HG03175 (cell line): Measurements from ENCODE around the gene TOMM40L.
"Not testable (repeated sequence)": the region's sequence is repeated elsewhere in the genome, so short reads cannot be mapped to it uniquely, and the experiment has no call there.

Experiments
- ATAC-seq: cut with Tn5 transposase; IDR thresholded peaks from one replicate; pipeline ENCODE4 v1.9.1; 2021; ENCODE audit warnings: mild to moderate bottlenecking, moderate library complexity; ENCODE audit not compliant: unreplicated experiment

The TOMM40L gene

DNA sequence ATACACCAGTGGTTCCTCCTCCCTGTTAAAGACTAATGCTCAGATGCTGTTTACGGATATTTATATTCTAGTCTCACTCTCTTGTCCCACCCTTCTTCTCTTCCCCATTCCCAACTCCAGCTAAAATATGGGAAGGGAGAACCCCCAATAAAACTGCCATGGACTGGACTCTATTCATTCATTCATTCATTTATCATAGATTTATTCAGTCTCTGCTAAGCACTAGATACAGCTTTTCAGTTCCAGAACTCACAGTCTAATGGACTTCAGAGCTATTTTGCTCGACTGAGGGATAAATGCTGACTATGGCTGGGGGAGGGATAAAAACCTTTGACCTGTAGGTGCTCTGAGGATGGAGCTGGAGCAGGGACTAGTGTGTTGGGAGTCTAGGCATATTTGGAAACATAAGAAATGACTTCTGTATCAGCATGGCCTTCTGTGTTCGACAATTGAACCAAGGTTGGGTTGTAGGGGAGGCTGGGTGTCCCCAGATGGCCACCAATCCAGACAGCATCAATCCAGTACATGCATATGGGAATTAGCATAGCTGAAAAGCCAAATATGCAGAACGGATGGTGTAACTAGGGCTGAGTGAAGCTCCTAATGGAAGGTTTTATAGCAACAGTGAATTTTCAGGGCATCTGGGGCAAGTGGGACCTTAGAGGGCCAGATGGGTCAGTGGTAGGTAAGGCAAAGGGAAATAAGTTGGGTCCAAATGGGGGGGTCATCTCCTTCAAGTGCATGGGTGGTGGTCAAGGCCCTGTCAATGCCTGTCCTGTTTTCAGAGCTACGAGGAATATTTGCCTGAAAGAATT lies 6.6 kb upstream of the TOMM40L start:
- ATAC-seq = no peak

DNA sequence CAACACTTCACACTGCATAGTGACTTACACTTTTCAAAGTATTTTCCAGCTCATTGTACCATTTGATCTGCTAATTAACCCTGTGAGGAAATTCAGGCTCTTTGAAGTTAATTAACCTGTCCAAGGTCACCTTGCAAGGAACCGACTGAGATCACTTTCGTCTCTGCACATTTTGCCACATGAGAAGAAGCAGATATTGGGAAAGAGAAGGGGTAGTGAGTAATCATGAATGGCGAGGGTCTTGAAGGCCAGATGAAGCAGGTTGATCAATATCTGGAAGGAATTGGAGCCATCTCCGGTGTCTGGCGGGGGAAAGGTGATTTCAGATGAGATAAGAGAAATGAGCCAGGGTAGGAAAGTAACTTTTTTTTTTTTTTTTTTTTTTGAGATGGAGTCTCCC lies 5.9 kb upstream of the TOMM40L start:
- ATAC-seq = no peak

DNA sequence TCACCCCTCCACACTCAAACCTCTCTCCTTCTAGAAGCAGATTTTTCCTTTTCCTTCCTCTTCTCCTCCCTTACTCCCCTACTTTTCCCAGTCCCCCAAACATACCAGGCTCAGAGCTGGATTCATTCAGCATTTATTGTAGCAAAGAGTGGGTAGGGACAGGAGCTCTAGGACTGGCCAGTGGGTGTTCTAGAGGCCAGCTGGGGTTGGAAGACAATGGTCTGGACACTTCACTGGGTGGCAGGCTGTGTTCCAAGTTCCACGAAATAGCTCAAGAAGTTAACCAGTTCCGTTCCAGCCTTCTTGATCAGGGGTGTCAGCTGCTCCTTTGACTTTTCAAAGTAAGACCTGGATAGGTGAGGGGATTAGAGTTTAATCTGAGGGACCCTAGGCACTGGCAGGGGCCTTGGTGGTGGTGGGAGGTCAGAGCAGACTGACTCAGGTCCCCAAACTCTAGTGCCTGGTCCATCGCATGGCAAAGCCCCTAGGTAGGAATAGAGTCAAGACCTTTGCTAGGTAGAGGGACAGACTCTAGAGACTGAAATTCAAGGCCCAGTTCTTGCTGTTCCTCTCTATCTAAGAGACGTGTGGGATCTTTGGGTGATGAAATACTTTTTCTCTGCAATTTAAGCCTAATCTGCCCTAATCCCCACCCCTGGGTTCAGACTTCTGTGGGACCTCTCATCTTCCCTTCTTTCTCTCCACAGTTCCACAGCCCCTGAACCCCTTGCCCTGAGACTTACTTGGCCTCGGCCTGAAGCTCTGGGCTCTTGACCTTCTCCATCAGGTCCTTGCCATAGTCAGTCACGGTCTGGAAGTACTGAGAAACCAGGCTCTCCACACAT lies 3.5 kb upstream of the TOMM40L start:
- ATAC-seq = no peak

DNA sequence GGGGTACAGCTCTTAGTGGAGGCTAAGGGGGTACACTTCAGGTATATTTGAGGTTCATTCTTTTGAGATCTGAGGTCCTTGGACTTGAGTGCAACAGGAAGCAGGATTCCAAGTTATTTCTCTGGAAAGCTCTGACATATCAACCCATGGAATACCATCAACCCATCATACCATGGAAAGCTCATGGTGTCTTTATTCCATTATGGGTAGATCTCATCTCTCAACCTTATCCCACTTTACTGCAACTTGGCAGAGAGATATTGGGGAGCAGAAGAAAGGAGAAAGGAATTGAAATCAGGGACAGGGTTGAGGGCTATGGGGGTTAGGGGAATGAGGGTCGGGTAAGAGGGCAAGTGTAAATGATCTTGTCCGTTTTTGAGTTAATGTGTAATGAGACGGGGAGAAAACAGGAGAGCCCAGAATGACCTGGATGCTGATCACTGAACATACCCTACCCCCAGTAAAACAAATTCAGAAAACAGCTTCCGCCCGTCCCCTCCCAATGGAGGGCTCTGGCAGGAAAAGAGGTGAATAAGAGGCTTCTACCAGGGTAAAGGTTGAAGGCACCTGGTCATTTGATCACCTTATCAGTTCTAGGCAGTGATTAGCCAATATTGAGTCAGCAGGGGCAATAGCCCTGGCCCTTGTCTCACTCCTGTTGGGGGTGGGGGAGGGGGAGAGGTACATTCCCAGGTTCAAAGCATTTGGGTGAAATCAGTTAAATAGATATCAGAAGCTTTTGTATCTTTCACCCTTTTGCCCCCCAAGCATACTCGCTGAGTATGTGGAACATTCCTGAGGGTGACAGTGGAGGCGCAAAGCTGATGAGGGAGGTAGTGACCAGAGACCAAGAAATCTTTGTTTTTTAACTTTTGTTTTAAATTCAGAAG lies 1.8 kb upstream of the TOMM40L start:
- no peak for ATAC-seq

DNA sequence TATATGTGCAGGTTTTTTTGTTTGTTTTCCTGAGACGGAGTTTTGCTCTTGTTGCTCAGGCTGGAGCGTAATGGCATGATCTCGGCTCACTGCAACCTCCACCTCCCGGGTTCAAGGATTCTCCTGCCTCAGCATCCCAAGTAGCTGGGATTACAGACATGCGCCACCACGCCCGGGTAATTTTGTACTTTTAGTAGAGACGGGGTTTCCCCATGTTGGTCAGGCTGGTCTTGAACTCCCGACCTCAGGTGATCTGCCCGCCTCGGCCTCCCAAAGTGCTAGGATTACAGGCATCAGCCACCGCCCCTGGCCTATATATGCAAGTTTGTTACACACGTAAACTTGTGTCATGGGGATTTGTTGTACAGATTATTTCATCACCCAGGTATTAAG lies 1.2 kb upstream of the TOMM40L start:
- not testable (repeated sequence) for ATAC-seq

DNA sequence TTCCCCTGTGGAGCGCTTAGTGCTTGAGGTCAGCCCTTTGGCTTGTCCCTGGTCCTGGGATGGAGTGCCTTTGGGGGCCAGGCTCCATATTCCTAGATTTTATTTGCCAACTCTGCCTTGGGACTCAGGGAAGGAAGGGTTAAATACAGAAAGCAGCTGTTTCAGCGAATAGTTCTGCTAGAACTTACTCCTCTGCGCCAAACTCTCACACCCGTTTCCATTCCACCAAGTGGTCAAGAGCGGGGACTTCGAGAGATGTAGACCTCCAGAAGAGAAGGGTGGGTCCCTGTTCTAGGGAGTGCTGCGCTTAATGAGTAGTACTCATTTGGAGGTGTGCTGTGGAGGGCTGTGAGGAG lies 704 bp upstream of the TOMM40L start:
- peak; percentile 1 for ATAC-seq

DNA sequence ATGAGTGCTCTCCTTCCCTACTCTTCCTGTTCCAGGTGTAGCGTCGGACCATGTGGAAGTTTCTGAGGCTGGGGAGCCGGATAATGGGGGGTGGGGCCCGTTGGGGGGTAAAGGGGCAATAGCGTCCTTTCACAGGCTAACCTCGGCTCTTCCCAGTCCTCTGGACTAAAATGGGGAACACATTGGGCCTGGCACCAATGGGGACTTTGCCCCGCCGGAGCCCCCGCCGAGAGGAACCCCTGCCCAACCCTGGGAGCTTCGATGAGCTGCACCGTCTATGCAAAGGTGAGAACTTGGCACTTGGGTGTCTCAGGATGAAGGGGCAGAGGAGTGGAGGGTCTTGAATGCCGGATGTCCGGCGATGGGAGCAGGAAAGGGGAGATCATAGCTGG lies 456 bp downstream of the TOMM40L start:
- ATAC-seq = no peak

DNA sequence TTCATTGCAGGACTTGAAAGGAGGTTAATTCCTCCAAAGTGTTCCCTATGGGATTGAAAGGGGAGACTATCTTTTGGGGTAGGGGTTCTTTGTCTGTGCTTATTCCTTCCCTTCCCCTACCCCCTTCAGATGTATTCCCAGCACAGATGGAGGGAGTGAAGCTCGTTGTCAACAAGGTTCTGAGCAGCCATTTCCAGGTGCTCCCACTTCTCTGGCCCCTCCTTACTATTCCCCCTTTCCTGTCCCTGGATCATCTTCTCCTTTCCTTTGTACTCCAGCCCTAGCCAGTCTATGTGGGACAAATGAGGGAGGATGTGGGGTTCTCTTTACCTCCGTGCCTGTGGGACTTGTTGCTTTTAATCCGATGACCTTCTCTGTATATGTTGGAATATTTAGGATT lies 899 bp downstream of the TOMM40L start:
- ATAC-seq = no peak

DNA sequence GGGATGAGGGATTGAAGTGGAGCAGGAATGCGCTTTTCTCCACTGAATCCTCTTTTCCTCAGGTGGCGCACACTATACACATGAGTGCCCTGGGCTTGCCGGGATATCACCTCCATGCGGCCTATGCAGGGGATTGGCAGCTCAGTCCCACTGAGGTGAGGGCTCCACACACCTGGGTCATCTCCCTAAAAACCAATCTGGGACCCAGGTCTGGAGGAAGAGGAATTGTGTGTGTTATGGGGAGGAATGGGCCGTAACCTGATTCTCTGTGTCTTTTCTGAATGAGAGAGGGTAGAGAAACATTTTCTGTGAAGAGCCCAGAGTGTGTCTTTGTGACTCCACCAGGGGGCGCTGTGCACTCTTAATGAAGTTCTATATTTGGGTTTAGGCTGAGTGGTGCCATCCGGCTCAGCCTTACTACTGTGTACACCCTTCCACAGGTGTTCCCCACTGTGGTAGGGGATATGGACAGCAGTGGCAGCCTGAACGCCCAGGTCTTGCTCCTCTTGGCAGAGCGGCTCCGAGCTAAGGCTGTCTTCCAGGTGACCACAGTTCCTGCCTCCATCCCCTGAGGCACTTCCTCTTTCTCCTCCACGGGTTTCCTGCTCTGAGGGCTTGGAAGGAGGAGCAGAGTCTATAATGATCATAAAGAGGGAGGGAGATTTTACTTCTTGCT lies 1.5 kb downstream of the TOMM40L start:
- peak; percentile 50 for ATAC-seq

DNA sequence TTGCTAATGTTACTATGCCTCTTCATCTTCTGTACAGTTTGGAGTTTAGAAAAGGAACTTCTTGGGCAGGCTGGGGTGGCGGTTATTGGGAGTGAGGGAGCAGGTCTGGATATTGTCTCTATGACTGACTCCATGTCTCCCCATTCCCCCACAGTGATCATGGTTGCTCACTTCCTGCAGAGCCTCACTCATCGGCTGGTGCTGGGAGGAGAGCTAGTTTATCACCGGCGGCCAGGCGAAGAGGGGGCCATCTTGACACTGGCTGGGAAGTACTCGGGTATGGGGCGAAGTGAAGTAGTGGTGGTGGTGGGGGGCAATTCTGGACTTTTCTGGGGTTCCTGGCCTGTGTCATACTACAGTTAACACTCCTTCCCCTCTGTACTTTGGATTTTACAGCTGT lies 2.2 kb downstream of the TOMM40L start:
- no peak for ATAC-seq

DNA sequence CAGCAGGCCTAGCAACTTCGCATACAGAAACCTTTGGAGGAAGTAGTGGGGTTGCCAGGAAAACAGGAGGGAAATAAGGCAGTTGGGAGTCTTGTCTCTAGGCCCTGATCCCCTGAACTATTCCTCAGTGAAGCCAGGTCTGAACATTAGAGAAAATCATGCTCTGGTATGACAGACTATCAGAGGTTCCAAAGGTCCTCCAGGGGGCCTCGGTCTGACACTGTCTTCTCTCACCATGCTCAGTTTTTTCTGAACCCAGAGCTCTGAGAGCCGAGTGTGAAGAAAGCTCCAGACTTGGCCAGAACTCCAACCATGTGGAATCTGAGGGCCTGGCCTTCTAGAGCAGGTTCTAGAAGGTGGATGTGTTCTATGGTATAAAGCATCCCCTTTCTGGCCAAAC lies 4.0 kb downstream of the TOMM40L start:
- no peak for ATAC-seq

DNA sequence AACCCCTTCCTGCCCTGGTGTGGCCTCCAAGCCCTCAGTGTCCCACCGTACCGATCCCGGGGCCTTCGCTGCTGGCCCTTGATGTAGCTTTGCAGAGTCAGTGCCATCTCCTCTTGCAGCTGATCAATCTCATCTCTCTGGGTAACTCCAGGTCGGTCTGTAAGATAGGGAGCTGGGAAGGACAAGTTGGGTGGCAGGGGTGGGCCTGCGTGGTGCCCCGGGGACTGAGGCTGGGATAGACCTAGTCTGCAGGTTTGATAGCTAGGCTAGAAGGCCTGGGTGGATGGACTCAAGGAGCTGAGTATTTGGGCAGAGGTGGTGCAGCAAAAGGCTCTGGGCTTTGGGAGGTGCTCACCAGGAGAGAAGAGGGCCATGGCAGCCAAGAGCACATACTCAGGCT lies 4.9 kb downstream of the TOMM40L start:
- no peak for ATAC-seq

DNA sequence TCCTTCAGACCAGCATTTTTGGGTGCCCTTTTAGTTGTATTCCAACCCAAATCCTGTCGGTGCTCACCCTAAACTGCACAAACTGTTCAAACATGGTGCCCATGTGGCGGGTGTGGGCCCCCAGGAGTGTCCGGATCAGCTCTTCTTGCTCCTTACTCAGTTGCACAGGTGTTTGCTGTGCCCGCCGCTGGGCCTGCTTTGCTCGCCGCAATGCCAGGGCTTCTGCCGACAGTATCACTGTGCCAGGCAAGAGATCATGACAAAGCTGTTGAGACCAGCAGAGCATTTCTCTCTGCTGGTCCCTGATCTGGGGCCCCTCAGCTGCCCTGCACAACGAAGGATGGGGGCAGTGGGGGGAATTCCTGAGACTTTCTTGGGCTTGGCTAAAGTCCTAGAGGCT lies 7.2 kb downstream of the TOMM40L start:
- no peak for ATAC-seq

DNA sequence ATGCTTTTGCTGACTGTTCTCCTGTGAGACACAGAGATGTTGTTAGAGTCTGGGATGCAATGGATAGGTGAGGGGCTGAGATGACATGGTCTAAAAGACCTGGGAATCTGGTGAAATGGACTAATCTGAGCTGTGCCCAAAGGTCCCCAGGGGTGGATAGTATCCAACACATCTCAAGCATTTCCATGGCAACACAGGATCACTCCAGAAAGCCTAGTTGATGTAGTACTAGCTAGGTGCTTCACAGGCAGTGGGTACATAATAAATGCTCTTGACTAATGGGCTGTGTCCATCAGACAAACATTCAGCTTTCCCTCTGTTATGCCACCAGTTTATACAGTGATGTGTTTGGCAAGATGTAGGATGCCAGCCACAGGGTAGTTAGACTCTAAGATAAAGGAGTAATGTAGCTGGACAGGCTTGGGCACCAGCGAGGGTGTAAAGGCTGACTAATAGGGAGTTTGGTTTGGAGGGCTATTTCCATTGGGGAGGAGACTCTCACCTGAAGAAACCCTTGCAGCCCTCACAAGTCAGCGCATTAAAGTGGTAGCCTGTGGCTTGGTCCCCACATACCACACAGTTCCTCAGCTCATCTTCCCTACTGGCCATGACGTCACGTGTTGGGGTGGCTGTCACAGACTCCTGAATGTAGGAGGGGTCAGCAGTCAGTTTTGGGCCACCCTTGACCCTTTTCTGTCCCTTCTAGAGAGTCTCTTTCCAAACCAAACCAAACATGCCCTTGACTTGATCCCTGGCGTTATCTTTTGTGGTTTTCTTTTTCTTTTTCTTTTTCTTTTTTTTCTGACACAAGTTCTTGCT lies 10.3 kb downstream of the TOMM40L start:
- no peak for ATAC-seq

DNA sequence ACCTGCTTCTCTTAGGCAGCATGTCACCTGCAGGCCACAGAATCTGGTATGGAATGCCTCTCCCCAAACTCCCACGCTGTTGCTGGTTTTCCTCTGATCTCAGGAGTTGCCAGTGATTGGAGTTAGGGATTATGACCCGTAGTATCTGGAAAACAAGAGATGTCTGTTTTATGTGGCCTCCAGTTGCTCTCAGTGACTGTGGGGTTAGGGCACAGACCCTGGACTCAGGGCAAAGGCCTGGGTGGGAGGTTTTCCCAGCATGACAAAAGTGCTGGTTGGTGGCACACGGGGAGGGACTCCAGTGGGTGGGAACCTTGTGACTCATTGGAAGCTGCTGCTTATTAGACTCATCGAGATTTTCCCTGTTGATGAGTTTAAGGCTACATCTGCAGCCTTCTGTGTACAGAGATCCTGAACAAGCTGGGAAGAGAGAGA lies 12.2 kb downstream of the TOMM40L start, which contains the start of gene NR1I3:
NR1I3 (minus strand) TSS at position 165 of the 435 bp plus-strand sequence. CDS start 1,638 bp downstream, outside the sequence.
- ATAC-seq = no peak

DNA sequence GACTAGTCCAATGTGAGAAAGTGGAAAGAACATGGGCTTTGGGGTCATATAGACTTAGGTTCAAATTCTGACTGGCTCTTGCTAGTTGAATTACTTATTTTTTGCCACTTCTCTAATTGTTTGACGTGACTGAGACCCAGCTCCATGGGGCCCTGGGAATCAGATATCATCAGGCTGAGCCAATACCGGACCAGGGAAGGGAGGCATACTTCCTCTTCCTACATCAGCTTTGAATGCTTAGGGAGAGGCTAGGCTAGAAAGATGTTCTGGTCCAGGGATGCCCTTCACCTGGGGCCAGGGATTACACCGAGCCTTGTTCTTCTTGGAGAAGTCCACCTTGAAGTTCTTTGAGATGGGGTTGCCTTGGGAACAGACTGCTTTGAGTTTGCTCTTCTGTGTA lies 15.8 kb downstream of the TOMM40L start:
- ATAC-seq = no peak

DNA sequence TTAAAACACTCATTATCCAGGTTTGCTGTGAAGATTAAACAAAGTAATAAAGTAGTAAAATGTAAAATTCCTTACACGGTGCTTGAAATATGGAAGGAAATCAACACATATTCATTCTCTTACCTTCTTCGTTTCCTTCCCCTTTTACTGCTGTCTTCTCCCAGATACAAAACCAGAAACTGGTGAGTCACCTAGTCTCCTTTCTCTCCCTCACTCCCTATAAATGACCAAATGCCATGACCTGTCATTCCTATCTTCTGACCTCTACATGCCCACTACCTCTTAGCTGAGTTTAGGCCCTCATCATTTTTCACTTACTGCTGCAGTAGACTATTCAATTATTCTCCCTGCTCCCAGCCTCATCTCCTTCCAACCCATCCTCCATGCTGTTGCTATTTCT lies 16.5 kb downstream of the TOMM40L start:
- ATAC-seq = no peak

DNA sequence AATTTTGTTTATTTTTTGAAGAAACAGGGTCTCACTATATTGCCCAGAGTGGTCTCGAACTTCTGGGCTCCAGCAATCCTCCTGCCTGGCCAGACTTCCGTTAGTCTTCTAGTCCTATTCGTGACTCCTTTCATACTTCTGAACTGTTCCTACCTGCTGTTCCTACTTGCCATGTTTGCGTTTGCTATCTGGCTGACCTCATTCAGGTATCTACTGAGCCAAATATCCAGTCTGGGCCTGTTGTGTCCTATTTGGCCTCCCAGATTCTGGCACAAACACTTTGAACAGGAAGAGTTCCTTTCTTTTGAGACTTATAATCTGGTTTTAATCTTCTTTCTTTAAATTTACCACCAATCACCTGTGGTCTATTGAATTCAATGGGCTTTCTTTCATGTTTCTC lies 19.0 kb downstream of the TOMM40L start:
- ATAC-seq = no peak

DNA sequence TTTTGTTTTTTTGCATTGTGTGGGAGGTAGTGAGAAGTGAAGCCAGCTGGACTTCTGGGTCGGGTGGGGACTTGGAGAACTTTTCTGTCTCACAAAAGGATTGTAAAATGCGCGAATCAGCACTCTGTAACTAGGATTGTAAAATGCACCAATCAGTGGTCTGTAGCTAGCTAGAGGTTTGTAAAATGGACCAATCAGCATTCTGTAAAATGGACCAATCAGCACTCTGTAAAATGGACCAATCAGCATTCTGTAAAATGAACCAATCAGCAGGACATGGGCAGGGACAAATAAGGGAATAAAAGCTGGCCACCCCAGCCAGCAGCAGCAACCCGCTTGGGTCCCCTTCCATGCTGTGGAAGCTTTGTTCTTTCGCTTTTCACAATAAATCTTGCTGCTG lies 24.2 kb downstream of the TOMM40L start:
- not testable (repeated sequence) for ATAC-seq

DNA sequence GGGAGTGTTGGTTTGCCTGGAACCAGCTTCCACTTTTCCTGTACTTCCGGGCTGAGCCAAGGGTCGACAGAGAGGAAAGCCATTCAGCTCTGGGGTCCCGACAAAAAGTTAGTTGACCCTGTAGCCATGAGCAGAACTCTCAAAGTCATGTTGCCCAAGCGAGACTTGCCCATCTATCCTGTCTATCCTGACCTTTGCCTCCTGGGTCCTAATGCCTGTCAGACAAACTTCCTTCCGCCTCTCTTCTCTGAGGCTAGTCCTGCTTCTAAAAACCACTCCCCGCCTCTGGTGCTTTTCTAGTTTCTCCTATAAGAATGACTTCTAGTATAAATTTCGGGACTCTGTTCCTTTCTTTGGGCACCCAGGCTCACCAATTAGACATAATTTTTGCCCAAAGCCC lies 25.0 kb downstream of the TOMM40L start:
- no peak for ATAC-seq
